AML-193 (cell line): ENCODE results near the gene SUSD1.
"Not testable (repeated sequence)": the region's sequence is repeated elsewhere in the genome, so short reads cannot be mapped to it uniquely, and the experiment has no call there.

ENCODE experiments used
- DNase-seq, 2 experiments: peaks; one replicate each; lab custom pipeline; 2025; lab: John Stamatoyannopoulos, UW

The SUSD1 gene

GRCh38 chr9:112094948-112095681 is 80.0 kb downstream of the SUSD1 start:
- no peak for DNase-seq

DNA sequence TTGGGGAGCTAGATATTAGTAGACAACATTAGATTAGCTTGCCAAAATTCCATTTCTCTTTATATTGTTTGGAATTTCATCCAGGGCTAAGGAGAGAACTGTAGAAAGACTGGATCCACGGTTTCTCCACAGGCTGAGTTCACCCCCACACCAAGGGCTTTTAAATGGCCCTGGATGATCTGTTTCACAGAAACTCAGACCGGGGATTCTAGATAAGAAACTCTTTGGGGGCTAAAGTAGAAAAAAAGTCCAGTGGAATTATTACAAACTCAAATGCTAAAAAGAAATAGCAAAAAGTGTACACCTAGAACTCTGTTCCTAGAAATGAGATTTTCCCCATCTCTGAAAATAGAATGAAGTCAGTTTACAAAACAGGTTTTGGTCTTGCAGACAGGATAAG is 80.9 kb downstream of the SUSD1 start:
- no peak for DNase-seq

GRCh38 chr9:112093870-112094216 is 81.3 kb downstream of the SUSD1 start:
- DNase-seq, result no peak

- no peak for DNase-seq
These were observed 81.8 kb downstream of the SUSD1 start for GRCh38 chr9:112093147-112093869.

- peak in 1 of 2 experiments; percentile 11 for DNase-seq
These were observed 83.3 kb downstream of the SUSD1 start for GRCh38 chr9:112091810-112092209.

GRCh38 chr9:112087506-112087905 is 87.6 kb downstream of the SUSD1 start:
- no peak for DNase-seq

GRCh38 chr9:112086627-112087026 is 88.5 kb downstream of the SUSD1 start:
- peak in 1 of 2 experiments; percentile 7 for DNase-seq

DNA sequence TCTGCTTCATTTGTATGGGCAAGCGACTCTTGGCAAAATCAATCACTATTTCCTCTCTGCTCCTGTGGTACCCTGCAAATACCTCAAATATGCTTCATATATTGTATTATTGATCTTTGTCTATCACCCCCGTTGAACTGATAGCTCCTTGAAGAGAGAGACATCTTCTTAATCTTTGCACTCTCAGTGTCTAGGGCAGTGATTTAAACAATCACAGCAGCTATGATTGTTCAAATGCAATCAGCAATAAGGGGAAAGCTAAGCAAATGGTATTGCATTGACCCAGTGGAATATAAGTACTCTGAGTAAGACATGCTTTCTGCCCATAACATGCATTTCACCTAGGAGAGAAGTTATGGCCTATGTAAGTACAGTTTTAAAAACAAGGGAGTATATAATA is 90.2 kb downstream of the SUSD1 start:
- no peak for DNase-seq

GRCh38 chr9:112084334-112084733 is 90.8 kb downstream of the SUSD1 start:
- no peak for DNase-seq

GRCh38 chr9:112081918-112082729 is 93.0 kb downstream of the SUSD1 start:
- DNase-seq, result no peak

GRCh38 chr9:112080831-112081542 is 94.1 kb downstream of the SUSD1 start:
- no peak for DNase-seq

- DNase-seq, result no peak
These were observed 96.7 kb downstream of the SUSD1 start for GRCh38 chr9:112078432-112078831.

GRCh38 chr9:112076814-112077213 is 98.3 kb downstream of the SUSD1 start:
- DNase-seq, result no peak

- no peak for DNase-seq
These were observed 100.1 kb downstream of the SUSD1 start for GRCh38 chr9:112075009-112075378.

- DNase-seq, result peak; percentile 46 to 52
These were observed 100.7 kb downstream of the SUSD1 start for GRCh38 chr9:112074250-112075008.

DNA sequence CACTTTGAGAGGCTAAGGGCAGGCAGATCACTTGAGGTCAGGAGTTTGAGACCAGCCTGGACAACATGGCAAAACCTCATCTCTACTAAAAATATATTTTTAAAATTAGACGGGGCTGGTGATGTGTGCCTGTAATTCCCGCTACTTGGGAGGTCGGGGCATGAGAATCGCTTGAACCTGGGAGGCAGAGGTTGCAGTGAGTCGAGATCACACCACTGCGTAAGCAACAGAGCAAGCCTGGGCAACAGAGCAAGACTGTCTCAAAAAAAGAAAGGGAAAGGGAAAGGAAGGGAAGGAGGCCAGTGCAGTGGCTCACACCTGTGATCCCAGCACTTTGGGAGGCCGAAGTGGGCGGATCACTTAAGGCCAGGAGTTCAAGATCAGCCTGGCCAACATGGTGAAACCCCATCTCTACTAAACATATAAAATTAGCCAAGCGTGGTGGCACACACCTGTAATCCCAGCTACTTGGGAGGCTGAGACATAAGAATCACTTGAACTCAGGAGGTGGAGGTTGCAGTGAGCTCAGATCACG is 101.4 kb downstream of the SUSD1 start:
- DNase-seq, result not testable (repeated sequence)

- no peak for DNase-seq
These were observed 102.1 kb downstream of the SUSD1 start for GRCh38 chr9:112072721-112073638.

DNA sequence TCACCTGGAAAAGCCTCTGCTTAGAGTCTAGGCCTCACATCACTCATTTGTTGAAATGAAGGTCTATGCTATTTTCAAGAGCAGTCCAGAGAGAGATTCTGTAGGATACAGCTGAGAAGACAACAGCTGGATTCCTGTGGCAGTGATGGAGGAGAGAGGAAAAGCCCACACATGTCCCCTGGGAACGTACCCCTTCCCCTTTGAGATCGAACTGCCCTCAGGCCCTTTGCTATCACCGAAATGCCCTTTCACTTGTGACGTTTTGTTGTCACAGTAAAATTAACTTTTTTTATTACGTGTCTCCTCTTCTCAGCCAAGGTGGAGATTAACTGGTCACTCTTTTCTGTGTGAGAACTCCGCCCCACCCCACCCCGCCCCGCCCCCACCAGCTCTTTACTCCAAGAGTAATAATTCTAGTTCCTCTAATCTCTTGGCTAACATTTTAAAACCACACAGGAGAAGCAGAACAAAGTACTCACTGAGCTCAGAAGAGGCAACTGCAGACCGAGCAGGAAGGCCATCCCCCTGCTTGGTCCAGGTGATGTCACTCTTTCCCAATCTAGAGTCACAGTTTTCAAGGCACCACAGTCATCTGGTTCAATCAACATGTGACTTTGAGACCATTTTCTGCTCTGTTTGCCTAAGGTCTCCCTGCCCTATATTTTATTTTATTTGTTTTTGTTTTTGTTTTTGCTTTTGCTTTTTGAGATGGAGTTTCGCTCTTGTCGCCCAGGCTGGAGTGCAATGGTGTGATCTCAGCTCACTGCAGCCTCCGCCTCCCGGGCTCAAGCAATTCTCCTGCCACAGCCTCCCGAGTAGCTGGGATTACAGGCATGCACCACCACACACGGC is 105.6 kb downstream of the SUSD1 start:
- peak; percentile 71 to 74 for DNase-seq
